ENCODE results near the gene SLC36A3.
"Not testable (repeated sequence)": the region's sequence is repeated elsewhere in the genome, so short reads cannot be mapped to it uniquely, and the experiment has no call there.

Gene SLC36A3

GRCh38 chr5:151258816-151259215 lies 44.8 kb downstream of the SLC36A3 start:
- no peak for DNase-seq

GRCh38 chr5:151258201-151258611 lies 45.4 kb downstream of the SLC36A3 start:
- DNase-seq: peak; percentile 18

- DNase-seq: no peak
Measured at GRCh38 chr5:151257731-151258181, 45.8 kb downstream of the SLC36A3 start.

- peak in 1 of 2 experiments; percentile 5 for DNase-seq
Measured at GRCh38 chr5:151255621-151256286, 47.8 kb downstream of the SLC36A3 start.

GRCh38 chr5:151254990-151255389 lies 48.6 kb downstream of the SLC36A3 start:
- DNase-seq: not testable (repeated sequence)

- DNase-seq: peak; percentile 19 to 20
Measured at GRCh38 chr5:151254556-151254955, 49.0 kb downstream of the SLC36A3 start.

- DNase-seq: no peak
Measured at GRCh38 chr5:151253605-151253950, 50.0 kb downstream of the SLC36A3 start.

- peak; percentile 98 for DNase-seq
Measured at GRCh38 chr5:151252762-151253604, 50.6 kb downstream of the SLC36A3 start, which contains the start of gene GM2A. TSS of gene GM2A (plus strand) at chr5:151253185. CDS start at chr5:151253217, 32 bp downstream.

GRCh38 chr5:151251621-151252020 lies 51.9 kb downstream of the SLC36A3 start:
- no peak for DNase-seq

- peak; percentile 46 to 72 for DNase-seq
Measured at GRCh38 chr5:151251001-151251551, 52.5 kb downstream of the SLC36A3 start.

GRCh38 chr5:151250346-151251000 lies 53.1 kb downstream of the SLC36A3 start:
- no peak for DNase-seq

GRCh38 chr5:151249281-151249680 lies 54.3 kb downstream of the SLC36A3 start:
- DNase-seq: no peak

GRCh38 chr5:151248651-151249050 lies 54.9 kb downstream of the SLC36A3 start:
- DNase-seq: no peak

- DNase-seq: no peak
Measured at GRCh38 chr5:151245680-151246219, 57.8 kb downstream of the SLC36A3 start.

- no peak for DNase-seq
Measured at GRCh38 chr5:151244206-151244605, 59.4 kb downstream of the SLC36A3 start.

GRCh38 chr5:151243564-151243963 lies 60.0 kb downstream of the SLC36A3 start:
- DNase-seq: no peak

GRCh38 chr5:151243127-151243526 lies 60.4 kb downstream of the SLC36A3 start:
- DNase-seq: no peak

- DNase-seq: no peak
Measured at GRCh38 chr5:151240924-151241635, 62.5 kb downstream of the SLC36A3 start.

- DNase-seq: not testable (repeated sequence)
Measured at GRCh38 chr5:151240268-151240835, 63.2 kb downstream of the SLC36A3 start.

- peak; percentile 55 to 66 for DNase-seq
Measured at GRCh38 chr5:151239237-151239861, 64.2 kb downstream of the SLC36A3 start.

GRCh38 chr5:151238303-151238741 lies 65.2 kb downstream of the SLC36A3 start:
- DNase-seq: no peak

All from AML-193 (cell line).